OCI-LY1 (cell line): ENCODE data around the gene PSMD3.

Source experiments
- H2AFZ ChIP-seq: fragments of 200-600 bp; sonication (generic), shearing (Covaris generic); 2 replicates; pipeline ENCODE4 v1.6.0; 2014; ENCODE audit warnings: antibody characterized with exemption, mild to moderate bottlenecking, low read length
- H3F3A ChIP-seq: fragments of 200-600 bp; sonication (generic), shearing (Covaris generic); 2 replicates; pipeline ENCODE4 v1.6.0; 2014; ENCODE audit warnings: mild to moderate bottlenecking, antibody characterized with exemption, low read length, moderate library complexity; ENCODE audit not compliant: insufficient read depth
- H3K27ac ChIP-seq: fragments of 200-600 bp; sonication (generic); 2 replicates; pipeline ENCODE4 v1.5.1; 2014; ENCODE audit warnings: low read length, mixed run types, mild to moderate bottlenecking, low read depth; ENCODE audit not compliant: poor library complexity, severe bottlenecking
- H3K27me3 ChIP-seq: fragments of 200-600 bp; sonication (generic); 2 replicates; pipeline ENCODE4 v1.6.0; 2014; ENCODE audit warnings: antibody characterized with exemption, mild to moderate bottlenecking, low read length, moderate library complexity; ENCODE audit not compliant: insufficient read depth
- H3K36me3 ChIP-seq: fragments of 200-600 bp; sonication (generic); 2 replicates; pipeline ENCODE4 v1.6.1; 2014; ENCODE audit warnings: mild to moderate bottlenecking, antibody characterized with exemption, low read length, moderate library complexity, mixed read lengths; ENCODE audit not compliant: insufficient read depth
- H3K4me1 ChIP-seq: fragments of 200-600 bp; sonication (generic); 2 replicates; pipeline ENCODE4 v1.5.1; 2014; ENCODE audit warnings: mild to moderate bottlenecking, low read length, moderate library complexity; ENCODE audit not compliant: insufficient read depth, severe bottlenecking
- H3K4me2 ChIP-seq: fragments of 200-600 bp; sonication (generic), shearing (Covaris generic); 2 replicates; pipeline ENCODE4 v1.6.1; 2014; ENCODE audit warnings: low read length
- H3K4me3 ChIP-seq: fragments of 200-600 bp; sonication (generic); 2 replicates; pipeline ENCODE4 v1.5.1; 2014; ENCODE audit warnings: low read length, low read depth, mild to moderate bottlenecking, mixed read lengths; ENCODE audit not compliant: poor library complexity, severe bottlenecking
- H3K79me2 ChIP-seq: fragments of 200-600 bp; shearing (Covaris generic); 2 replicates; pipeline ENCODE4 v1.6.1; 2016; ENCODE audit warnings: mixed run types, low read length, mixed read lengths; ENCODE audit not compliant: insufficient read depth
- H3K9ac ChIP-seq: fragments of 200-600 bp; sonication (generic), shearing (Covaris generic); 2 replicates; pipeline ENCODE4 v1.6.1; 2014; ENCODE audit warnings: mild to moderate bottlenecking, low read length, mixed read lengths
- H3K9me2 ChIP-seq: fragments of 200-600 bp; sonication (generic), shearing (Covaris generic); 2 replicates; pipeline ENCODE4 v1.6.1; 2014; ENCODE audit warnings: low read depth, mild to moderate bottlenecking, low read length, mixed read lengths
- H3K9me3 ChIP-seq: fragments of 200-600 bp; shearing (Covaris generic); 2 replicates; pipeline ENCODE4 v1.6.1; 2014; ENCODE audit warnings: low read length, mixed read lengths
- H4K20me1 ChIP-seq: fragments of 200-600 bp; sonication (generic), shearing (Covaris generic); 2 replicates; pipeline ENCODE4 v1.6.0; 2016; ENCODE audit warnings: mild to moderate bottlenecking, low read length; ENCODE audit not compliant: insufficient read depth
- EZH2 ChIP-seq: fragments of 200-600 bp; sonication (generic), shearing (Covaris generic); IDR thresholded peaks from 2 replicates; pipeline ENCODE4 v1.8.0; 2017; ENCODE audit warnings: borderline replicate concordance, mixed run types, mild to moderate bottlenecking, antibody characterized with exemption, low read length, moderate library complexity, mixed read lengths
- TF ChIP-seq, protein P1 (sequence below): fragments of 200-600 bp; sonication (generic), shearing (Covaris generic); IDR thresholded peaks from 2 replicates; pipeline ENCODE4 v1.5.1; 2017; ENCODE audit warnings: mild to moderate bottlenecking, antibody characterized with exemption, low read length, moderate library complexity, mixed read lengths

Gene PSMD3

DNA sequence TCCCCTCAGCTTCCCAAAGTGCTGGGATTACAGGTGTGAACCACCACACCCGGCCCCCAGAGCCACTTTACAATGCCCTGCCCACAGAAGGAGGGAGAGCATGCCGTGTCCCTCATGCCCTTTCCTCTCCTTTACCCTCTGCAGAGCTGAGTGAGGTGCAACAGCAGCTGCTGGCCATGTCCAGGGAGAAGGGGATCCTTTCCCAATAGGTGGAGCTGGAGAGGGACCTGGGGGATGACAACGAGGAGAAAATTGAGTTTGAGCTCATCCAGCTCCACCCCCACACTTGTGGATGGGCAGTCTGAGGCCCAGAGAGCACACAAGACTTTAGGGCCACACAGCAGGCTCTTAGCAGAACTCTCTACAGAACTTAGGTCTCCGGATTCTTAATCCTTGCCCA lies 25.7 kb upstream of the PSMD3 start:
- no peaks in the 10 kb centered on the region for H3K9me3 ChIP-seq
- peaks cover 24% of the 10 kb centered on the region for H3K4me1 ChIP-seq
- no peaks in the 10 kb centered on the region for H3K27me3 ChIP-seq
- no peak for TF ChIP-seq EZH2
- TF ChIP-seq, protein P1, sequence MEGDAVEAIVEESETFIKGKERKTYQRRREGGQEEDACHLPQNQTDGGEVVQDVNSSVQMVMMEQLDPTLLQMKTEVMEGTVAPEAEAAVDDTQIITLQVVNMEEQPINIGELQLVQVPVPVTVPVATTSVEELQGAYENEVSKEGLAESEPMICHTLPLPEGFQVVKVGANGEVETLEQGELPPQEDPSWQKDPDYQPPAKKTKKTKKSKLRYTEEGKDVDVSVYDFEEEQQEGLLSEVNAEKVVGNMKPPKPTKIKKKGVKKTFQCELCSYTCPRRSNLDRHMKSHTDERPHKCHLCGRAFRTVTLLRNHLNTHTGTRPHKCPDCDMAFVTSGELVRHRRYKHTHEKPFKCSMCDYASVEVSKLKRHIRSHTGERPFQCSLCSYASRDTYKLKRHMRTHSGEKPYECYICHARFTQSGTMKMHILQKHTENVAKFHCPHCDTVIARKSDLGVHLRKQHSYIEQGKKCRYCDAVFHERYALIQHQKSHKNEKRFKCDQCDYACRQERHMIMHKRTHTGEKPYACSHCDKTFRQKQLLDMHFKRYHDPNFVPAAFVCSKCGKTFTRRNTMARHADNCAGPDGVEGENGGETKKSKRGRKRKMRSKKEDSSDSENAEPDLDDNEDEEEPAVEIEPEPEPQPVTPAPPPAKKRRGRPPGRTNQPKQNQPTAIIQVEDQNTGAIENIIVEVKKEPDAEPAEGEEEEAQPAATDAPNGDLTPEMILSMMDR = no peak
- H3K9ac ChIP-seq = no peak overlapping the region
- no peak overlapping the region for H2AFZ ChIP-seq
- no peaks in the 10 kb centered on the region for H3K36me3 ChIP-seq
- no peak overlapping the region for H3K27ac ChIP-seq
- no peaks in the 10 kb centered on the region for H4K20me1 ChIP-seq
- H3F3A ChIP-seq = no peaks in the 10 kb centered on the region
- no peaks in the 10 kb centered on the region for H3K79me2 ChIP-seq
- no peak overlapping the region for H3K4me2 ChIP-seq
- H3K9me2 ChIP-seq = no peaks in the 10 kb centered on the region
- H3K4me3 ChIP-seq = no peak overlapping the region

GRCh38 chr17:39955726-39956225 lies 24.8 kb upstream of the PSMD3 start:
- Histone ChIP-seq H3K4me1 (peaks cover 24% of the 10 kb centered on the region), H3K9me3 (no peaks in the 10 kb centered on the region), H3K36me3 (no peaks in the 10 kb centered on the region), H4K20me1 (no peaks in the 10 kb centered on the region), H3K79me2 (no peaks in the 10 kb centered on the region), H3K4me2 (no peak overlapping the region), H2AFZ (no peak overlapping the region), H3K9ac (no peak overlapping the region), H3F3A (no peaks in the 10 kb centered on the region), H3K27ac (no peak overlapping the region), H3K27me3 (no peaks in the 10 kb centered on the region), H3K4me3 (no peak overlapping the region), H3K9me2 (no peaks in the 10 kb centered on the region)
- no peak for TF ChIP-seq EZH2
- TF ChIP-seq, protein P1 = no peak

GRCh38 chr17:39960524-39961041 lies 20.0 kb upstream of the PSMD3 start:
- Histone ChIP-seq H3K9ac (no peak overlapping the region), H3K79me2 (no peaks in the 10 kb centered on the region), H3F3A (no peaks in the 10 kb centered on the region), H3K4me2 (no peak overlapping the region), H3K4me1 (peaks cover 11% of the 10 kb centered on the region), H4K20me1 (no peaks in the 10 kb centered on the region), H2AFZ (no peak overlapping the region), H3K27me3 (no peaks in the 10 kb centered on the region; the same call in 1 of the 2 replicates), H3K9me2 (no peaks in the 10 kb centered on the region), H3K27ac (no peak overlapping the region), H3K4me3 (no peak overlapping the region), H3K36me3 (no peaks in the 10 kb centered on the region), H3K9me3 (no peaks in the 10 kb centered on the region)
- TF ChIP-seq, protein P1 = no peak
- TF ChIP-seq EZH2 = no peak
